Ramos (cell line): Measurements from ENCODE around the gene RPL5.

Source experiments
- in situ Hi-C: fragments of 300-500 bp; cut with MboI; formaldehyde crosslinking; loops from one replicate; pipeline ENCODE4 v1.14.3; 2022; ENCODE audit warnings: low sequenced_read_pairs; ENCODE audit not compliant: unreplicated experiment

RPL5 gene

DNA sequence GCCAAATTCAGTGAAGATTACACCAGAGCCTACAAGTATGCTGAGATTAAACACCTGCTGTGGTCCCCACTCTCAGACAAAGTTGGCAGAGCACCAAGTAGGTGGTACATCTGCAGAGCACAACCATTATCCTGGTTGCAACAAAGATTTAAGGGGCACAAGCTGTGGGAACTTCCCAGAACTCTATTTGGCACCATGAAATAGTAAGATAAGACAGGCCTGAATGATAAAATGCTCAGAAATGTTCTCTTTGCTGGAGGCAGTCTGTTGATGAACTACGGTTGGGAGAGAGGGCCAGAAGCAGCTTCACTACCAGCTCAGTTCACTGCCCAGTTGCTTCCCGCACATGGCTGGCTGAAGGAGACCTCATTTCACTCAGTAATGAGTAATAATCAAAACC lies 19.9 kb downstream of the RPL5 start:
- in situ Hi-C loops: no loop called here

GRCh38 chr1:92853299-92853698 lies 21.5 kb downstream of the RPL5 start:
- in situ Hi-C loops: no loop called here

- in situ Hi-C loops: no loop called here
These were observed 22.4 kb downstream of the RPL5 start for GRCh38 chr1:92854101-92854785.

DNA sequence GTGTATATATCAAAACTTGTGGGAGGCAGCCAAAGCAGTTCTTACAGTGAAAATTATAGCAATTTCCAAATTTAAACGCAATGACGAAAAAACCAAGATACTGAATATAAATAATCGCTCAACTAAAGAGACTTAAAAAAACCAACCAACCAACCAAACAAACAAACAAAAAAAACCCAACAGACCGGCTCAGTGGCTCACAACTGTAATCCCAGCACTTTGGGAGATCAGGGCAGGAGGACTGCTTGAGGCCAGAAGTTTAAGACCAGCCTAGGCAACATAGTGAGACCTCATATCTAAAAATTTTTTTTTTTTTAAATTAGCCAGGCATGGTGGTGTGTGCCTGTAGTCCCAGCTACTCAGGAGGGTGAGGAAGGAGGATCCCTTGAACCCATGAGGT lies 23.4 kb downstream of the RPL5 start:
- in situ Hi-C loops: loop anchor here (5.0 kb wide), 1 partner anchor 142 kb away; no protein-coding TSS in a partner anchor

- in situ Hi-C loops: loop anchor here (5.0 kb wide), 1 partner anchor 139 kb away; no protein-coding TSS in a partner anchor
These were observed 26.0 kb downstream of the RPL5 start for GRCh38 chr1:92857817-92858216.

DNA sequence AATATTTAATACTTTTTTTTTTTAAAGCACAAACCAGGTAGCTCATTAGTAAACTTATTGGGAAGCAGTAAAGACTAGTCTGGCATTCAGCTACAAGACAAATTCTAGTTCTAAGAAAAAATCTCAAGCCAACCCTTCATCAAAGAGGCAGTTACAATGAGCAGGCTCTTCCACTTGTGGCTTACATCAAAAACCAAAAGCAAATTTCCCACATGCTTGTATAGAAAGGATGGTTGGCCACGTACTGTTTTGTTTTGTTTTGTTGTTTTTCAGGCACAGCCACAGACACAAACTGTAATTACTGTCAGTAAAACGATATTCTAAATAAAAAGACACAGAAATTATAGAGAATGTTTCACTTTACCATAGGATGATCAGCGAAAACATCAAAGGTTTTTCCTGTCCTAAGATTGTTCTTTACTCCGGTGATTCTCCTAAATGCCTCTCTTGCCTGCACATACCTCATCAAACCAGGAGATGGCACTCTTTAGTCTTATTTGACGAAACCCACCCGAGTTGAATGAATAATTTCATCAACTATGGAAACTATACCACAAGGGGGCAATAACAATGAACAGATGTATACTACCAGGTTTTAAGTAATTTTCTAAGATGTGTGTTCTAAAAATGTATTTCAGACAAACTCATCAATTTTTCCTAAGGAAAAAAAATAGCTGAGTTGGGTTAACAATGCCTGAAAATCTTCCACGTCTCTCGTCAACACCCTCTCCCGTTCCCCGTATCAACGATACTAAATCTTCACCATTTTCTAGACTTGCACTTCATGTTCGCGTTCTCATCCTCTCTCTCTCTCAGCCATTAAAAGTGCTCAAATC lies 26.9 kb downstream of the RPL5 start:
- in situ Hi-C loops: loop anchor here (5.0 kb wide), 1 partner anchor 139 kb away; no protein-coding TSS in a partner anchor

- in situ Hi-C loops: loop anchor here (5.0 kb wide), 1 partner anchor 138 kb away; no protein-coding TSS in a partner anchor
These were observed 27.7 kb downstream of the RPL5 start for GRCh38 chr1:92859400-92860039.

- in situ Hi-C loops: no loop called here
These were observed 30.8 kb downstream of the RPL5 start for GRCh38 chr1:92862605-92863004.

DNA sequence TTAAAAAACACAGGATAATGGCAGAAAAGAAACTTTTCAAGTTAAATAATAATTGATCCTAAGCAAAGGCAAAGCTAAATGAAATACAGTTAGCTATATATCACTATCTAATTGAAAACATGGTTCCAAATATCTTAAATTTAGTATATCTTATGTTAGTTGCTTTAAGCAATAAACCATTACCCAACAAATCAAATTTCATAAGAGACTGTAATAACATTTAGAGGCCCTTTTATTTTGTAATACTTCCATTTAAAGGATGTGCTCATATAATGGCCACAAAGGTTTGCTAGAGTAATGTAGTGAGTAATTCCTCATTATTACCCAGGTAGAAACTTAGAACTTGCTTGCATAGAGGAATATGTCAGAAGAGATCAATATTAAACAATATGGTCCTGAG lies 32.3 kb downstream of the RPL5 start:
- in situ Hi-C loops: no loop called here

DNA sequence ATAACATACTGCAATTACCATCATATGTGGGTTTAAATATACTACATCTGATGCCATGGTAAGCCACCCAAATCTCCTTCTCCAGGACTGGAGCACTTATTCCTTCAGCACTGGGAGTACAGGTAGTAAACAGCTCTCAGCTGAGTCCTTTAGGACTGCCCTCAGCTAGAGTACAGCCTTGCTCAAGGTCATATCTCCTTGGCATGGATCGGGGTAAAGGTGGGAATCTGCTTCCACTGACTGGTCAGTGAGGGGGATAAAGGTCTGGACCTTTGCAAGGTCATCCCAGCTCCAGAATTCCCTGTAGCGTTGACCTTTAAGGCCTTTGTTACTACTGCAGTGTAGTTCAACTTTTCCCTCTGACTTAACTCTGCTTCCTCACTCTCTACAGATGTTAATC lies 38.8 kb downstream of the RPL5 start:
- in situ Hi-C loops: no loop called here

DNA sequence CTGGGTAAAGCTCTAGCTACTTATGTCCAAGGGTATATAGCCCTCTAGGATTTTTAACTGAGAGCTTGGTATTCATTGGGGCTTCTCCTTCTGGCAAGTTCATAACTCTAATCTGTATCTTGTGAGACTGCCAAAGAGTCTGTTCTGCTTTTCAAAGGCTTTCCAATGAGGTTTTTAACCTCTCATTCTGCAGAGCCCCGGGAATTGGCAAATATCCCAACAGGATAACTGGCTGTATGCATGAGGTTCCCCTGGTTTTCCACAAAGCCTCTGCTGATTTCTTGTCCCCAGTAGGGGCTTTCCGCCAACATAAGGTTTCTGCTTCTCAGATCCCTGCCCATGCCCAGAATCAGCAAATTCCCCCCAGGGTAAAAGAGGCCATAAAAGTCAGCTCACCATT lies 40.9 kb downstream of the RPL5 start:
- in situ Hi-C loops: no loop called here

GRCh38 chr1:92874987-92875386 lies 43.1 kb downstream of the RPL5 start:
- in situ Hi-C loops: no loop called here

DNA sequence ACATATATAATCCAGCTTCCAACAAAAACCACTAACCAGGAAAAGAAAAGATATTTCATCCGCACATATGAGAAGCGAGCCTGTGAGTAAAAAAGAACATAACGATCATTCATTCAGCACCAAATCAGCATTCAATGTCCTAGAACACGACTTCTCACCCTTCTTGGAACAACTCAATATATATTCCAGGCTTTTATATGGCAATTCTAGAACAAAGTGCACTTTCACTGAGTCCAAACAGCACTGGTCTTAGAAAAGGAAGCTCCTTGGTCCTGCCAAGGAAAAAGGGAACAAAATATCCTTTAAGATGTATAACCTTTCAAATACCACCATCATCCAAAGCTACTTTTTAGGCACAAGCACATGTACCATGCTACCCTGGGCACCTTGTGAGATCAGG lies 44.5 kb downstream of the RPL5 start:
- in situ Hi-C loops: no loop called here

DNA sequence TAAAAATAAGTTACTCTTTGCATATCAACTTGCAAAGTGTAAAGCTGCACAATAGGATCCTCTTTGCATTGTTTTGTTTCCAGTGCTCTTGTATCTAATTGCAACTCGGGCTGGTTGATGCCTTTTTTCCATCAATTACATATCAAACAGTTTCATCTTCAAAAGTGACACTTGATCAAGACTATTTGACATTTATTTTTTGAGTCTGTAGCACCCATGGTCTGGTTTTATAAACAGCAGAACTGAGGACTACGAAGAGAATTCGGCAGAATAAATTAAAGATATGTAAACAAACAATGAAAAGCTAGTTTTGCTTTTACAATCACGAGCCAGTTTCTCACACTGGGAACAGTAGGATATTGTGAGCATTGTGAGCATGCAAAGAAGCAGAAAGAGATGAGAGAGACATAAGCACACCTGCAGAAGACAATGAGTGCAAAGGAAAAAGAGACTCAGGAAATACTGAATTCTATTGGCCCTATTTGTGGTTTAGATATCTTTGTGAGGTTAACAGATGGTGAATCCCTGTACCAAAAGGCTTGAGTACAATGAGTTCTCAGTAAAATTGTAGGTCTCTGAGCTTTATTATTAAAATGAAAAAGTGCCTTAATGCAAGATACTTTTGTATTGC lies 45.4 kb downstream of the RPL5 start:
- in situ Hi-C loops: no loop called here

GRCh38 chr1:92877792-92878191 lies 46.0 kb downstream of the RPL5 start:
- in situ Hi-C loops: no loop called here

DNA sequence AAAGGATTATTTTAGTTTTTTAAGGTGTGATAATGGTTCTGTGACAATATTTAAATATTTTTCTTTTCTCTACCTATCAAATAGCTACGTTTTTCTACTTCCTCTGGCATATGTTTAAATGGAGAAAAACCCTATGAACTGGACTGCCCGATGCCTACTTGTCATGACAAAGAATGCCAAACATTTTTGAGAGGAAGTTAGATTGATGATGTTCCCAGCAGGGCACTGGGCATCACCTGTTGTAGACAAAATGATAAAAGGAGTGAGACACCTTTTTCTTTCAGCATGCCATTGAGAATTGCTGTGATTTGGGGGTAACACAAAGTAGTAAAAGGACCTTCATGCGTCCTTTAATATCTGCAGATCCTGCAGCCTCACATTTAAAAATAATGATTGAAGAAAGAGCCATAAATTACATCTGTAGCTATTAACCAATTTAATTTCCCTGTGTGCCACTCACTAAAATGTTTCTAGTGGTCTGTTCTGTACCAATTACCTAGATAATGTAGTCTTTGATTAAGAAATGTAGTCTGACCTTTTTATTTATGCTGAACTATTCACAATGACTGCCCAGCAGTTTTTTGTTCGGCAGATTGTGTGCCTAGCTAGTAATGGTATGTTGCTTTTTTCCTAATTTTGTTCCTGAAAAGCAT lies 47.6 kb downstream of the RPL5 start:
- in situ Hi-C loops: no loop called here

- in situ Hi-C loops: no loop called here
These were observed 49.6 kb downstream of the RPL5 start for GRCh38 chr1:92881391-92881790.

GRCh38 chr1:92882819-92883218 lies 51.0 kb downstream of the RPL5 start:
- in situ Hi-C loops: no loop called here

GRCh38 chr1:92883297-92883696 lies 51.5 kb downstream of the RPL5 start:
- in situ Hi-C loops: no loop called here

DNA sequence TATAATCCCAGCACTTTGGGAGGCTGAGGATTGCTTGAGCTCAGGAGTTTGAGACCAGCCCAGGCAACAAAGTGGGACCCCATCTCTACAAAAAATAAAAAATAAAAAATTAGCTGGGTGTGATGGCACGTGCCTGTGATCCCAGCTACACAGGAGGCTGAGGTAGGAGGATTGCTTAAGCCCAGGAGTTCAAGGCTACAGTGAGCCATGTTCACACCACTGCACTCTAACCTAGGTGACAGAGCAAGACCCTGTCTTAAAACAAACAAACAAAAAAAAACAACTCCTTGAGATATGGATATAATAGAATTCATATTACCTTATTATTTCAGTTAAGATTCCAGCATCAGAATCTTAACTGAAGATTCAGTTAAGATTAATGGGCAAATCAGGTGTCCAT lies 52.4 kb downstream of the RPL5 start:
- in situ Hi-C loops: no loop called here
